Stimulated activated CD4-positive, alpha-beta T cell treated with anti-CD3 and anti-CD28 coated beads, Interleukin-15, amount 100 ng/mL, for 48 hours (primary cell): ENCODE data around the gene GDF7.
A peak's percentile ranks its signal among the peaks of the same experiment; 100 is the strongest.

Experiments used
- DNase-seq, 2 donors: peaks; one replicate each; pipeline ENCODE4 v3.0.0-alpha.2; 2020; ENCODE audit warnings: low read depth in 2 of 2

GDF7 gene

DNA sequence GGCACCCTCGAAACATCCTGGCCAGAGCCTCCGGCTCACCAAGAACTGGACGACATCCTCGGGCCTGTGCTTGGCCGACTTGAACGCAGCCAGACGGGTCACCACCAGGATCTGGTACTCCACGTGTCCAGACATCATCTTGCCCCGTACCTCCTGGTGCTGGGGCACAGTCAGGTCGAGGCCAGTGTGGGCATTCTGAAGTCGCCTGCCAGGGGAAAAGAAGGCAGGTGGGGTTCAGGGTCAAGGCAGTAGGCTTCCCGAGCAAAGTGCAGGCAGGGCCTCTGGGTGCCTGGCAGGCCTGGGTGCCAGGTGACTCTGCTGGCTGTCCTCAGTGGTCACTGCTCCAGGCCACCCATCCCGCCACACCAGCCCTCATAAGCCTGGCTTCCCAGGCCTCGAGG, 21.6 kb upstream of the GDF7 start:
- no peak for DNase-seq

DNA sequence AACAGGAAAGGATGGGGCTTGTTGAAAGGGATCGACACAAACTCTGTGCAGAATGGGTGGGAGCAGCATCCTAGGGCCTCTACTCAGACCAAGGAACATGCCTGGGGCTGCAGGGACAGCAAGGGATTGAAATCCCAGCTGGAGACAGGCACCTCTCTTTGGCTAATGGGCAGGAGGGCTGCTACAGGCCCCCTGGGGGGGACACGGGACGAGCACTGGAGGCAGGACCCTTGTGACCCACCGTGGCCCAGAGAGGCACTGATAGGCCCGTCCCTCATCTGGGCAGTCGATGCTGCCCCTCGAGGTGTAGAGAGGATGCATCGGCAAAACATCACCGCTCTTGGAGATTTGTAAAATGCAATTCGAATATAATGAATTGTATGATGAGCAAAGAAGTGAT, 21.2 kb upstream of the GDF7 start:
- DNase-seq: no peak

DNA sequence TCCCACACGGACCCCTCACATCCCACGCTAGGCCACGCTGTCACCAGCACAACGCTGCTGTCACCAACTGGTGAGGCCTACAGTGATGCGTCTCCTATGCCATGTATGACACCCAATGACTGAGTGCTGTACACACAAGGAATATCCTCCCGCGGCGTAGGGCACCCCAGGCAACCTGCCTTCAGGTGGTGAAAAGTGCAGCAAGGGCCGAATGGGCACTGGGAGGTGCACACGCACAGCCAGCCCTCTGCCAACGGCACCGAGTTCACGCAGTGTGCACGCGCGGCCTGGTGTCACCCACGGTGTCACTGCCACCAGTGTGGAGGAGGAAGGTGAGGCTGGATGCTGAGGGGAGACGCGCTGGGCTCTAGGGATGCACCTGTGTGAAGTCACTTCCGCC, 20.5 kb upstream of the GDF7 start:
- no peak for DNase-seq

DNA sequence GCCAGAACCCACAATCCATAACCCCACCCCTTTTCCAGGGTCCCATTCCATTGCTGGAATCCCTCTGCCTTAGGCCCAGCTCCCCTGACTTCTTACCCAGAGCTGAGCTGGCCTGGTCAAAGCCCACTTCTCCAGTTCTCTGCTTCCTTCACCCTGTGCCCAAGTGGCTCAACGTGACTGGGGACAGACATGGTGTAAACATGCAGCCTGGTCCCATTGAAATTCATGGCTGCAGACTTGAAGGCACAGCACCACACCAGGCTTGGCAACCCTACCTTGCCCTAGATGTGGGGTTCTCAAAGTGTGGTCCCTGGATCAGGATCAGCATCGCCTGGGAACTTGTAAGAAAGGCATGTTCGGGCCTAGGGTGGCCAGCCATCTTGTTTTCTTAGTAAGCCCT, 19.7 kb upstream of the GDF7 start:
- DNase-seq: no peak

DNA sequence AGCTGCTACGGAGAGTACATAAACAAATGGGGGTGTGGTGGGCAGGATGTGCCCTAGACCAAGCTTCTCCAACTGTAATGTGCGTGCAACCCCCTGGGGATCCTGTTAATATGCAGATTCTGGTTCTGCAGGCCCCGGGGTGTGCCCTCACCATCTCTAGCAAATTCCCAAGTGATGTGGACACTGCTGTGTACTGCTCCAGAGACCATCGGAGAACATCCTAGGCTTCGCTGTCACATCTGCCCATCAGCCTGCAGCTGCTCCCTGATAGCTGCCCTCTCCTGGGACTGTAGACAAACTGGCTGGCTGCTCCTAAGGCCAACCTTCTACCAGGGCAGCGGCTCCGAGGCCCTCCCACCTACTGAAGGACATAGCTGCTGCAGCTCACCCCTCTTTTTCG, 19.2 kb upstream of the GDF7 start:
- DNase-seq: no peak

DNA sequence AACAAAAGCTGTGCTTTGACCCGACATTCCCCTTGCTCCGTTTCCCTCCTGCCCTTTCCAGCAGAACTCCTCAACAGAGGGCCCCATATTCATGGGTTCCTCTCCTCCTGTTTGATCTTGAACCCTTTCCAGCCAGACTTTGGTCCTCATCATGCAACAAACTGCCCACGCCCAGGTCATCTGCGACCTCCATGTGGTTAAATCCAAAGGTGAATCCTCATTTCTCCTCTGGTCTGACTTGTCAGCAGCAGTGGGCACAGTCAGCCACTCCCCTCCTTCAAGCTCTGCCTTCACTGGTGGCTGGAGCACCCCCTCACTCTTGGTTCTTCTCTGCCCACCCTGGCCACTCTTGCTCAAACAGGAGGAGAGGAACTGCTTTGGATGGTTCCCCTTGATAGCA, 18.7 kb upstream of the GDF7 start:
- no peak for DNase-seq

DNA sequence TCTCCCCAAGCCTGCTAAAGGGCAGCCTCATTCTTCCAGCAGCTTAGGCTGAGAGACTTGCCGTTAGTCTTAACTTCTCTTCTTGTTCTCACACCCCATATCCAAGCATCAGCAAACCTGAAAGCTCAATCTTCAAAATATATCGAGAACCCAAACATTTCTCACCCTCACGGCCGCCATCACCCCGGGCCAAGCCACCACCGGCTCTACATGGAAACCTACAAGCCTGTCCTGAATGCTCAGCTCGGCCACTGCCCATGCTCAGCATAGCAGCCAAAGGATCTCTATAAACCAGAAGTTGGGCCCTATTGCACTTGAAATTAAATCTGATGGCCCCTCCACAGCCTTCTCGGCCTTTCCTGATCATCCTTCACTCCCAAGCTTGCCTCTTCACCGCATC, 18.1 kb upstream of the GDF7 start:
- no peak for DNase-seq

DNA sequence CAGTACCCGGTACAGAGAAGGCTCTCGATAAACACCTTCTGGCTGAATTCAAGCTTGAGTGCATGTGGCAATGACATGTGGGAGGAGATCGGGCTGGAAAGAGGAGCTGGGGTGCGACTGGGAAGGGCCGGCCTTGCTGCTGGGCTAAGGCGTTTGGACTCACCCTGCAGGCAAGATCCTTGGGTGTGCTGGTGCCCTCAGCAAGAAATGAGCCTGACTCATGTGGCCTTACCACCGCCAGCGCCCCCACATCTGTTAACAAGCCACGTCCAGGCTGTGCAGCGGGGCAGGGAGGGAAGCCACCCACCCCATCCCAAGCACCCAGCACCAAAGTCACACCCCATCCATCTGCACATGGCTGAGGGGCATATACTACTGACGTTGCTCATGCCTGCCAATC, 17.4 kb upstream of the GDF7 start:
- DNase-seq: no peak

DNA sequence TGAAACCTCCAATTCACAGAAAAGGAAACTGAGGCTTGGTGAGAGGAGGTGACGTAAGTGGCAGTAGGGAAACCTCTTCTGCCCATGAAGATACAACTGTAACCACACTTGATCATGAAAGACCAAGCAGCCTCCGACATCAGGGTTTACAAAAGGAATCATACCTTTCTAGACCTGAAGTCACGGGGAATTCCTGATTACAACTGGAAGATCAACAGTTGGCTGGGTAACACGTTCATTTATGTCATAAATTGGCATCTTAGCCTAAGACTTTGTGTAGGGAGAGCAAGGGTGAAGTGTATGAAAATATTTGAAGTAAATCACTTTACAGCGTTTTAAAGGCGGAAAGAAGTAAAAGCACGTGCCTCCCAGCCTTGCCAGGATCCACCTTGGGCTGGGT, 17.0 kb upstream of the GDF7 start:
- DNase-seq: no peak

DNA sequence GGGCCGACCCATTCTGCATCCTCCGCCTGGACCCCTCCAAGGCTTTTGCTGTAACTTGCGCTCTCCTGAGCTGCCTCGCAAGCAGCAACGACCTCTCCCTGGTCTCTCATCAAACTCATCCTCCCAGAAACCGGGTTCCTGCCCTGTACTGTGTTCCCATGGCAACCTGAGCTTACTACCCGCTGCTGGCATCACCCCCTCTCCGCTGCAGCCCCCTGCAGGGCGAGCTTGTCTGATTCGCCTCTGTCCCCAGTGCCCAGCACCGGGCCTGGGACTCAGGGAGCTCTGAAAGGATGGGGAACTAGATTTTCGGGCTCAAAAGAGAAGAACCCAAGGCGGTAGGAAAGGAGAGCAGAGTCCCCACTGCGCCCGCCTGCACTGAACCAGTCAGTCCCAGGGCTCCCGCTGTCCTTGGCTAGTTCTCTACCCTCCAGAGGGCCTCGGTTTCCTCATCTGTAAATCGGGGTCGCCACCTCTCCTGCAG, 16.5 kb upstream of the GDF7 start:
- no peak for DNase-seq

DNA sequence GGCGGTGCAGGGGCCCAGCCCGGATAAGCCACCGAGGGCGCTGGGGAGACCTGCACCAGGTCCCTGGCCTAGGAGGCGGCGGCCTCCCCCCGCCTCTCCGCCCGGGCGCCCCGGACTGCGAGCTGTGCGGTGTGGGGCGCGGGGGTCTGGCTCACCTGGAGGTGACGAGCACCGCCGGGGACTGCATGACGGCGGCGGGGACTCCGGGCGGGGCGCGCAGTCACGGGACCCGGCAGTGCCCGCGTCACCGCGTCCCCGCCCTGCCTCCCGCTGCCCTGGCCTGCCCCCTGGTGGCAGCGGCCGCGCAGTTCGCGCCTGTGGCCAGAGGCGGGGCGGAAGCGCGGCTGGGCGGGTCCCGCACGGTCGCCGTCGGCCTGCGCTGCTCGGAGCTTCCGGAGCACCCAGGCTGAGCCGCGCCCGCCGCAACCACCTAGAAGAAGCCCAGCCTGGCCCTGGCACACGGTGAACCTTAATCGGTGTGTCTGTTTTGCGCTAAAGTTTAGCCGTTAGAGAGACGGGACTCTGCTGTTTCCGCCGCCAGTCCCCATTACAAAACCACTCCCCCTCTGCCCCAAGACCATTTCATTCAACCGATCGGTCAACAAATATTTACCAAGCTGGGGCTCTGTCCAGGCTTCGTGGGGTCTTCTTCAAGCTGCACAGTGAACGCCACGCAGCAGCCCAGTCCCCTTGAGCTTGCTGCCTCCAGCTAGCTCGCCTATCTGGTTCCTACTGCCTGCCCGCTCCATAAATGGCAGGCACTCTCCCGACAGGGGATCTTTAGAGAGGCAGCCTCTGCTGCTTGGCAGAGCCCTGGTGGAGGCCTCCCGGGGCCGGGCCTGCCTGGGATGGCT, 15.8 kb upstream of the GDF7 start, which contains the start of gene HS1BP3:
Gene HS1BP3 (minus strand): TSS at position 222 of the 854 bp plus-strand sequence. CDS start 35 bp downstream, at position 187.
- DNase-seq: peak; percentile 64 to 82

DNA sequence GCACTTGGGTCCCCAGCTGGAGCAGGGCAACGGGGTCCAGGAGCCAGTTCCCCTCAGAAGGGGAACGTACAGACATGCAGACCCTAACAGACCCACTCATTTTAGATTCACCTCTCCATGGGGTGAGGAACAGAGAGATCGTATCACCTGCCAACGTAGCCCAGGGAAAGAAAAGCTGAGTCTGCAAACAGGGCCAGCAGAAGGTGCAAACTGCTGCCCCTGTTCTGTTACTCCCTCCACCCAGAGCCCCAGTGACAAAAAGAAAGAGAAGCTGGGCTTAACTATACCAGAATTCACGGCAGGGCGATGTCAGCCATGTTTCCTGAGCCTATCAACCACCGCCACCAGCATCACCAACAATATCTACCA, 15.2 kb upstream of the GDF7 start:
- no peak for DNase-seq

DNA sequence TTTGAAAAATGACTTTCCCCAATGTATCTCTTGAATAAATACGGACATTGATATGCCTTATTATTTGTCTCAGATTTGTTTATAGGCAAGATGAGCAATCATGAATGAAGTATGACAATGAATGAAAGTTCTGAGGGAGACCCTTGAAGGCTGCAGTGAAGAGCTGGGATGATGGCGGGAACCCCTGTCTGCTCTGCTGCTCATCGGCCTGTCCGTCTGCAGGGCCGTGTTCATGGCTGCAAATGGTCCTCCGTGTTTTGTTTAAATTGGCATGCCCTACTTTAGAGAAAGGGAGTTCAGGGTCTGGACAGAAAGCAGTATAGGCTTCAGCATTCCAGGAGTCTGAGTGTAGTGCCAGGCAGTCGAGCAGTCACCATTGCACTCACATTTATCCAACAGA, 14.8 kb upstream of the GDF7 start:
- DNase-seq: no peak

DNA sequence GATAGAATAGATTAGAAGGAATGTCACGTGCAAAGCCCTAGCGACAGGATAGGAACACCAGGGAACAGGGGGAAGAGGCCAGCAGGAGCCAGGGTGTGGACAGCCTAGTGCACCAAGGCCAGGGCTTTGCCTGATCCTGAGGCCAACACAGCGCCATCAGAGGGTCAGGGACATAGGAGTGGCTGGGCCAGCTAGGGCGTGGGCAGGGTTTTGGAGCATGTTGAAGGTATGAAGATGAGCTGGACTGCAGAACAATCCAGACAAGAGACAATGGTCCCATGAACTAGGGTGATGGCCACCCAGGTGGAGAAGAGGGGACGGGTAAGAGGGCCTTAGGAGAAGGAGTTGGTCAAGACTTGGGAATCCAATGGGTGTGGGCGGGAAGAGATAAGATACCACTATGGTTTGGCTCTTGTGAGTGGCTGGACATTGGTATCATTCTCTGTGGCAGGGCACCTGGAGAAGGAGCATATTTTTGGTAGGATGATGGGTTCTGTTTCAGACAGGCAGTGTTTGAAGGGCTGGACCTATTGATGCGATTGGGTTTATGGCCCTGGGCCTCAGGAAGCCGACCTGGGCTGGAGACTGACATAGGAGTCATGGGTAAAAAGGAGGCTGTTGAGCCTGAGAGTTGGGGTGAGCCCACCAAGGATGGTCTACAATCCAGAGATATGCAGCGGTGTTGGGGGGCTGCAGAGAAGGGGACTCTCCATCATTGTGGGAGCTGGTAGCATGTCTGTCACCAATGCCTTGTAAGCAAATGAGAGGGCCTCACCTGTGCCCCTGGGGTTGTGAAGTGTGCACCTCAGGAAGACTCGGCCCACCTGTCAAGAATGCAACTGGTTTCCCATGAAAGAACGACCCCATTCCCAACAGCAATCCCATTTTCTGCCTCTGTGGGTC, 14.0 kb upstream of the GDF7 start:
- no peak for DNase-seq

DNA sequence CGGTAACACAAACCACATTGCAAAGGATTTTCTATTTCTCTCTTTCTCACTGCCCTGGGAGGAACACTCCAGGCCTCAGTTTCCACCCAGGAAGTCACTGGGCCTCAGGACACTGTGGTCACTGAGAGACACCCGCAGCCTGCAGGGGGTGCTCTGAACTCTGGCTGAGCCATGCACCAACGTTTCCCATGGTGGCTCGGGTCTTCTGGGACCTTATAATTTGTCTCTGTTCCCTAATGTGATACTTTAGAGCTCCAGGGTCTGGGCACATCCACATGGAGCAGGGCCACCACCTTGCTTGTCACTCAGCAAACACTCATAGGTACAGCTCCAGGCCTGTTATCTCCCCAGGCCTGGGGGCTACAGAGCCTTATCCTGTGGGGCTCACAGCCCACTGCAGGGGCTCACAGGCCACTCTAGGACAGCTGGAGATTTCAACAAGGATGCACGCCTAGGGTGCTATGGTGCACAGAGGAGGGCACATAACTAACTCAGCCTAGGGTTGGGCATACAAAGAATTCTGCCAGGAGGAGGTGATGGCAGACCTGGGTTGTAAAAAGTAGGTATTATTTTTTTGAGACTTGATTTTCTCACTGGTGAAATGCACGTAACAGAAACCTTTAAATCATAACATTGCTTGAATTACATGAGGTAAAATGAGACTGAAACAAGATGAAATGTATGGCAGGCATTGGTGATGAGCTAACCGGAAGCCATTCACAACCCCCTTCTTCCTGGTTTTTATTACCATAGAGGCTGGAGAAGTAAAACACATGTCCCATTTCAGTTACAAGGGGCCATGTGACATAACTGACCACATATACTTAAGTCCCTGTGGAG, 13.0 kb upstream of the GDF7 start:
- no peak for DNase-seq

DNA sequence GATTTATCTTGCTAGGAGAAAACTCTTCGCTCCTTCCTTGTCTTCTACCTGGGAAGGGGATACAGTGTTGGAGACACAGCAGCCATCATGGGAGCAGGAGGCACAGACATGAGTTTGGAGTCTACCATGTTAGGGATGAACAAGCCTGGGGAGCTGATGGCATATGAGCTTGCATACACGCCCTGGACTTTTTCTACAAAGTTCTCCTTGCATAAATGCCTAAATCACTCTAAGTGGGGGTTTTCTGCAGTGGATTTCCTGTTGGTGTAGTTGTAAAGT, 12.5 kb upstream of the GDF7 start:
- DNase-seq: no peak

DNA sequence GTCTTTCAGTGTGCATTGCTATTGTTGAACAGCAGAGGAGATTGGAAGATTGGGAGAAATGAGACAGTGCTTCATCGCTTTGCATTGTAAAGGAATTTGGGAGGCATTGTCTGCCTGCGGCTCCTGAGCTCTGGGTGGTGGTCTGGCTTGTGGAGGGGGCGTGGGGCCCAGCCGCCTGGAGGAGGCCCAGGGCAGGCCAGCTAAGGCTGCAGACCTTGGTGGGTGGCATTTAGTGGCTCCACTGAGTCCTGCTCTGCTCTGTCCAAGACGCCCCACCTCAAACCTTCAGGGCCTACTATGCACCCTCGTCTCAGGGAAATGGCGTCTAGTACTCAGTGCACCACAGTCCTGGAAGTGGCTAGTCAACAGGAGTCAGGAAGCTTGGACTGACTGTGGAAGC, 10.4 kb upstream of the GDF7 start:
- no peak for DNase-seq

DNA sequence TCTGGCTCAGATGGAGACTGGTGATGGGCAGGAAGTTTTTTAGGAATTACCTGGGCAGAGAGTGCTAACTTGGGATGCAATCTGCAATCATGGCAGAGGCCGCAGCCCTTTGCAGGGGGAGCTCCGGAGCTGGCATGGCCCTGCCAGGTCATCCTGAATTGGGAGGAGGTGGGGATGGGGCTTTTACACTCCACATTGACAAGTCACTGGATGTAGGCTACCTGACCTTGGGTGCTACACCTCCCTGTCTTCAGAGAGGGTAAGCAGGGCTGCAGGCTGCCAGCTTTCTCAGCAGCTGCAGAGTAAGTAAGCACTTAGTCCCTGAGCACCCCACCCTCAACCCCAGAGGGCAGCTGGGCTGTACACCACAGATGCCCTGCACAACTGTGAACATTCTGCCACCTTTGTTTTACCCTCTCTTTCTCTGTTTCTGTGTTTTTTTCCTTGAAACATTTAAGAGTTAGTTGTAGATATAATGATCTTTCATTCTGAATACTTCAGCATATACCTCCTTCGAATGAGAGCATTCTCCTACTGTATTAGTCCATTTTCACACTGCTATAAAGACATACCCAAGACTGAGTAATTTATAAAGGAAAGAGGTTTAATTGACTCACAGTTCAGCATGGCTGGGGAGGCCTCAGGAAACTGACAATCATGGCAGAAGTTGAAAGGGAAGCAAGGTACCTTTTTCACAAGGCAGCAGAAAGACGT, 9.3 kb upstream of the GDF7 start:
- no peak for DNase-seq

DNA sequence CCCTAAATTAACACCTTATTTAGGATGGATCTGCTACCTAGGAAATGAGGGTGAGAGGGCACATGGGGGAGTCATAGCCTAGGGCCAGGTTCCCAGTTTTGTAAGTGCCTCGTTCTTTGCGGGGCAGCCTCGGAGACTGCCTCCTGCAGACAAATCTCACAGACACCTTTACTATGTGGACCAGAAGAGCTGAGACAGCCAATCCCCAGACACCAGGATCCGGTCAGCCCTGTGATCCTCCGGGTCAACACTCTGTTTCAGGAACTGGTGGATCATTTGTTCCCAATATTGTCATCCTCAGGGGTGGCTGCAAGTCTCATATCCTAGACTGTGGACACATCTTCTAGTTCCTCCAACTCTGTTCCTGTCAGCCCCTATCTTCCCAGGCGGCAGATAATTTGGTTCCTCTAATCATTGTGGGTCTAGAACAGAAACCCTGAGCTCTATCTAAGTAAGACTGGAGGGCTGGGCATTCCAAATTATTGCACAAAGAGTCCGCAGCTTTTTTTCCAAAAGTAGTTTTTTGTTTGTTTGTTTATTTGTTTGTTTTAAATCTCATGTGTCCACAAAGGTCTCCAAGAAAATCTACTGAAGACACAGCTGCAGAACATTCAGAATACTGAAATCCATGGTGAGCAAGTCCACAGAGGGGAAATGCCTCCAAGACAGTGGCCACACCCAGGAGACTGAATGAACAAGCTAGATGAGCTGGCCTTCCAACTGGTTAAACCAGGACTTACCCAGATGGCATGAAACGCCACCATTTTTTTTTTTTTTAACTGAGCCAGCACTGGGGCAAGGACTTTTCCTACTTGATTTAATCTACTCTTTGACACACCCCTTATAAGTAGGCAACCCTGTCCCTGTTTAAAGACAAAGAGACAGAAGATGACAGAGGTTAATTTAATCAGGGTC, 6.2 kb upstream of the GDF7 start:
- no peak for DNase-seq
